Vagina (tissue), 2 donors: ENCODE measurements around the gene CIDEB. TPM values are rescaled to one million over a fixed set of nuclear protein-coding genes. Genes with fewer than 3 reads are reported as not detected.

Source experiments
- DNase-seq, 2 donors: peaks; one replicate each; pipeline ENCODE4 v3.0.0-alpha.2; 2017; ENCODE audit errors: extremely low spot score in 2 of 2
- H3K27ac ChIP-seq: fragments of 200-600 bp; sonication (generic); one replicate; pipeline ENCODE4 v1.5.1; 2019
- H3K27me3 ChIP-seq: fragments of 200-600 bp; sonication (generic); one replicate; pipeline ENCODE4 v1.5.1; 2019
- H3K36me3 ChIP-seq, 2 donors: fragments of 200-600 bp; sonication (generic); one replicate each; pipeline ENCODE4 v1.5.1; 2017 to 2019
- H3K4me1 ChIP-seq: fragments of 200-600 bp; sonication (generic); one replicate; pipeline ENCODE4 v1.5.1; 2019
- H3K4me3 ChIP-seq, 2 donors: fragments of 200-600 bp; sonication (generic); 1 replicate in 1 of 2; 2 replicates in 1 of 2; pipeline ENCODE4 v1.5.1; 2016 to 2019
- H3K9me3 ChIP-seq: fragments of 200-600 bp; sonication (generic); one replicate; pipeline ENCODE4 v1.5.1; 2019
- POLR2A ChIP-seq, 2 donors: fragments of 450-650 bp; IDR thresholded peaks; one replicate each; pipeline ENCODE4 v1.6.1; 2017; ENCODE audit warnings: antibody characterized with exemption in 2 of 2, mild to moderate bottlenecking in 2 of 2, moderate library complexity in 2 of 2
- POLR2AphosphoS5 ChIP-seq, 2 donors: sonication (generic); formaldehyde crosslinking; IDR thresholded peaks; one replicate each; pipeline ENCODE4 v1.9.0; 2017; ENCODE audit warnings: antibody characterized with exemption in 2 of 2, mild to moderate bottlenecking in 2 of 2, low read depth in 1 of 2; ENCODE audit not compliant: insufficient read depth in 1 of 2
- intact Hi-C: fragments of 100-400 bp; cut with DNase I; formaldehyde crosslinking; loops from one replicate; pipeline ENCODE4 v1.15.1; 2023
- total RNA-seq: library from RNA; depleted of rRNA; stranded (reverse); fragments of >200 nt; gene quantifications from one replicate; pipeline ENCODE4 v1.2.3, GENCODE V29; 2016
- TF ChIP-seq, protein P1 (sequence below), 3 experiments: fragments of 450-650 bp in 2 of 3; fragments of 200-600 bp in 1 of 3; sonication (generic) in 1 of 3; IDR thresholded peaks; one replicate each; pipeline ENCODE4 v1.5.1; 2017 to 2019; ENCODE audit warnings: antibody characterized with exemption in 3 of 3, mild to moderate bottlenecking in 2 of 3, moderate library complexity in 2 of 3

The CIDEB gene
- total RNA-seq, 1 donor from 2014 or later = 16.0 TPM

DNA sequence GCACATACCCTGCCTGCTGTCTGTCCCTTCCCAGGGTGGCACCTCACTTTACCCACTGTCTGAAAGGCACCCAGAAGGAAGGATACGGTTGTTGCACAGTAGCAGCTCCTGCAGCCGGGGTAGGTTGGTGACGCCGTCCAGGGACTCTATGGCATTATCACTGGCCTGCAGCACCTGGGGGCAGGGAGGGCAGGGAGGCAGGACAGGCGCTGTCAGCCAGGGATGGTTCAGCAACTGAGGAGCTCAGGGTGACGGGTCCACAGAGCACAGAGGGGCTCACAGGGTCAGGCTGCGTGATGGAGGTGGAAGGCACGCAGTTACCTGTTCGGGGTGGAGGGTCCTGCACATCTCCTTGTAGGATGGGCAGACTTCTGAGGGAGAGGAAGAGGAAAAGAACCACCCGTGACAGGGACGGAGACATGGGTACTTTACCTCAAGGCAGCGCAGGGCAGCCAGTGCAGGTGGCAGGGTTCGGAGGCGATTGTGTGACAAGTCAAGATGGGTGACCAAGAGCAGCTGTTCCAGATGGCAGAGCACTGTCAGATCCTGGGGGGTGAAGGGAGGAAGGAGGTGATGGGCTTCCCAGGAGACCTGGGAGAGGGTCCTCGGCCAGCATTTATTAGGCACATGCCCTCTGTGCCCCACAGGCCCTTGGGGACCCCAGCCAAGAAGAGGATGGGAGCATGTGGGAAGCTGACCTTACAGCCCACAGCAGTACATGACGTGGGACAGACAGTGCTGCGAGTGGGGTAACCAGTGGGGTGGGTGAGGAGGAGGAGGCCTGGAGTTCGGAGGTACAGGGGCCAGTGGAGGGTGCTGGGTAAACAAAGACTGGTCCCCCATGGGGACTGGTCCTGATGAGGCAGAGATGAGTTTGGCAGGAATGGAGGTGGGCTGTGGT, 41.2 kb downstream of the CIDEB start:
- peaks cover 0 to 28% of the 10 kb centered on the region in 2 donors for H3K36me3 ChIP-seq
- no peaks in the 10 kb centered on the region for H3K27me3 ChIP-seq
- H3K4me3 ChIP-seq = no peak overlapping the region
- H3K27ac ChIP-seq = no peak overlapping the region
- intact Hi-C loops = no loop called here
- H3K4me1 ChIP-seq = peaks cover 6% of the 10 kb centered on the region
- no peak for DNase-seq
- no peaks in the 10 kb centered on the region for H3K9me3 ChIP-seq
- TF ChIP-seq, protein P1, sequence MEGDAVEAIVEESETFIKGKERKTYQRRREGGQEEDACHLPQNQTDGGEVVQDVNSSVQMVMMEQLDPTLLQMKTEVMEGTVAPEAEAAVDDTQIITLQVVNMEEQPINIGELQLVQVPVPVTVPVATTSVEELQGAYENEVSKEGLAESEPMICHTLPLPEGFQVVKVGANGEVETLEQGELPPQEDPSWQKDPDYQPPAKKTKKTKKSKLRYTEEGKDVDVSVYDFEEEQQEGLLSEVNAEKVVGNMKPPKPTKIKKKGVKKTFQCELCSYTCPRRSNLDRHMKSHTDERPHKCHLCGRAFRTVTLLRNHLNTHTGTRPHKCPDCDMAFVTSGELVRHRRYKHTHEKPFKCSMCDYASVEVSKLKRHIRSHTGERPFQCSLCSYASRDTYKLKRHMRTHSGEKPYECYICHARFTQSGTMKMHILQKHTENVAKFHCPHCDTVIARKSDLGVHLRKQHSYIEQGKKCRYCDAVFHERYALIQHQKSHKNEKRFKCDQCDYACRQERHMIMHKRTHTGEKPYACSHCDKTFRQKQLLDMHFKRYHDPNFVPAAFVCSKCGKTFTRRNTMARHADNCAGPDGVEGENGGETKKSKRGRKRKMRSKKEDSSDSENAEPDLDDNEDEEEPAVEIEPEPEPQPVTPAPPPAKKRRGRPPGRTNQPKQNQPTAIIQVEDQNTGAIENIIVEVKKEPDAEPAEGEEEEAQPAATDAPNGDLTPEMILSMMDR (IDR thresholded peaks at IDR 0.05) = no peak
- no peak for TF ChIP-seq POLR2AphosphoS5 (IDR thresholded peaks at IDR 0.05; ENCODE audit: insufficient read depth in 1 of 2, low read depth in 1 of 2)
- no peak for TF ChIP-seq POLR2A (IDR thresholded peaks at IDR 0.05)

DNA sequence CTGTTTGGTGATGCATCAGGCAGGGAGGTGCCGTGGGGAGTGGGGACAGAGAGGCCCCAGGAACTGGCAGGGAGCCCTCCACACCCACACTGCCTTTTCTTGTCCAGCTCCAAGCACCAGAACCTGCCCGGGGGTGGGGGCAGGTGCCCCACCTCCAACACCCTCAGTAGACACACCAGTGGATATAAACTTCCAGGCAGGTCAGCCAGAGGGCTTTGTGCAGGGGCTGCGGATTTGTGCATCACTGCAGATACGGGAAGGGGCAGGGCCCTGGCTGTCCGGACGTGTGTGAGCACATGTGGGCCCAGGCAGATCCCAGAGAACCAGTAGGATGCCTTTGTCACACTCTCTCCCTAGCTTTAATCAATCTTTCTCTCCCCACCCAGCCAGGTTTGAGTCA, 43.5 kb downstream of the CIDEB start:
- intact Hi-C loops = no loop called here
- peaks cover 0 to 28% of the 10 kb centered on the region in 2 donors for H3K36me3 ChIP-seq
- peaks cover 4% of the 10 kb centered on the region for H3K4me1 ChIP-seq
- H3K27me3 ChIP-seq = no peaks in the 10 kb centered on the region
- H3K9me3 ChIP-seq = no peaks in the 10 kb centered on the region
- no peak overlapping the region for H3K27ac ChIP-seq
- peak in 1 of 2 donors; percentile 15 for TF ChIP-seq POLR2AphosphoS5 (IDR thresholded peaks at IDR 0.05; ENCODE audit: insufficient read depth in 1 of 2, low read depth in 1 of 2)
- TF ChIP-seq, protein P1 (IDR thresholded peaks at IDR 0.05) = no peak
- H3K4me3 ChIP-seq = no peak overlapping the region
- DNase-seq = no peak

DNA sequence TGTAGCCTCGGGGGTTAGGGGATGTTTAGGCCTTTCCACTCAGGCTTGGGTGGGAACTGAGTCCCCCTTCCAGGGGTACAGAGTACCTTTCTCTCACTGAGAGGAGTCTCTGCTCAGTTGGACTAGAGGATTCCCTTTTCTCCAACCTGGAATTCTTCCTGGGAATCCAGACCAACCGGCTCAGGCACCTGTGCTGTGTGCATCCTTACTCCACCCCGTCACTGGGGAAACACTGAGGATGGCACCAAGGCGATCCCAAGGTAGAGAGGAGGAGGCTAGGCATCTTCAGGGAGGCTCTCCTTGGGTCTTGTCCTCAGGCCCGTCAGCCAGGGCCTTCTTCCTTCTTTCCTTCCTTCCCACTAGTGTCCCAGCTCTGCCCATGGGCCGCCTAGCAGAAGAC, 43.9 kb downstream of the CIDEB start:
- no peaks in the 10 kb centered on the region for H3K9me3 ChIP-seq
- H3K27me3 ChIP-seq = no peaks in the 10 kb centered on the region
- peaks cover 8% of the 10 kb centered on the region for H3K4me1 ChIP-seq
- H3K27ac ChIP-seq = no peak overlapping the region
- H3K36me3 ChIP-seq = peaks cover 0 to 25% of the 10 kb centered on the region in 2 donors
- TF ChIP-seq, protein P1 (IDR thresholded peaks at IDR 0.05) = no peak
- no peak for TF ChIP-seq POLR2A (IDR thresholded peaks at IDR 0.05)
- TF ChIP-seq POLR2AphosphoS5 (IDR thresholded peaks at IDR 0.05; ENCODE audit: insufficient read depth in 1 of 2, low read depth in 1 of 2) = no peak
- intact Hi-C loops = no loop called here
- no peak overlapping the region for H3K4me3 ChIP-seq
- no peak for DNase-seq

DNA sequence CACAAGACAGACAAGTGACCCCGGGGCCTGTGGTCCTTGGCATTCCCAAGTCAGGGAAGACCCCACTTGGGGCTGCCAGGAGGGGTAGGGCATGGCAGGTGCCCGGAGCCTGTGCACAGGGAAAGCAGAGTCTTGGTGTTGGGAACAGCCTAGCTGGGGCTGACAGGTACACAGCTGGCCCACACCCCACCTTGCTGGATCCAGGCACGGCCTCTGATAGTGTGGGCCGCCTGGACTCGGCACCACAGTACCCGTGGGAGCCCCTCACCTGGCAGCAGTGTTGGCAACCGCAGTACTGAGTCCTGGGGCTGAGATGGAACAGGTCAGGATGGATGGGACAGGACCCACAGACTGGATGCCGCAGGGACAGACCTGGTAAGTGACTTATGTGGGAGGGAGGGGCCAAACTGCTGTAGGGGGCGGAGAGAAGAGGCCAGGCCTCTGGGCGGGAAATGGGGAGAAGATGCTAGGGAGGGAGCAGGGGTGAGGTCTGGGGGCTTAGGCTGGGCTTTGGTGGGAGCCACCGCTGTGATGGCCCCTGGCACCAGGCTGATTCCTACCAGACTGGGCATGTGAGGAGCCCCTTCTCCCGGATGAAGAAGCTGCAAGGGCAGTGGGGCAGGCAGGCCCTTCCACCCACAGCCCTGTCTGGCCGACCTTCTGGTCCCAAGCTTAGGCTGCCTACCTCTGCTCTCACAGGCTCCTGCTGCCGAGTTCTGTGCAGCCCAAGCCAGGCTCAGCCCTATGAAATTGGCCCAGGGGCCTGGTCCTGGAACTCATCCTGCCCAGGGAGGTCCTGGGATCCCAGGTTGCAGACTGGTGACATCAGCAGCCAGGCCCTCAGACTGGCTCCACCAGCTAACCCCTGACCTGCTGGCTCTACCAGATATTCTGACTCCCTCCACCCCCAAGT, 44.7 kb downstream of the CIDEB start, which contains the start of gene TGM1:
Gene TGM1 (minus strand): TSS at position 357 of the 913 bp plus-strand sequence. CDS start 825 bp downstream, outside the sequence.
- Histone ChIP-seq H3K27me3 (no peaks in the 10 kb centered on the region), H3K27ac (no peak within 1 kb of the TSS), H3K4me1 (peaks cover 11% of the 10 kb centered on the region), H3K36me3 (peaks cover 0 to 21% of the 10 kb centered on the region in 2 donors), H3K9me3 (no peaks in the 10 kb centered on the region), H3K4me3 (peak within 1 kb of the TSS in 1 of 2 donors; percentile 26)
- no peak for DNase-seq
- intact Hi-C loops = no loop called here
- TF ChIP-seq, protein P1 (IDR thresholded peaks at IDR 0.05) = no peak
- TF ChIP-seq POLR2AphosphoS5 (IDR thresholded peaks at IDR 0.05; ENCODE audit: insufficient read depth in 1 of 2, low read depth in 1 of 2) (no peak), POLR2A (IDR thresholded peaks at IDR 0.05) (no peak)
